NCI-H2227 treated with DMSO at 0.1 percent for 48 hours (cell line): ENCODE data around the gene TET3.

Experiments
- DNase-seq: peaks from one replicate; lab custom pipeline; 2025; lab: John Stamatoyannopoulos, UW

Gene TET3

GRCh38 chr2:74007121-74007520 lies 22.4 kb downstream of the TET3 start:
- DNase-seq = no peak

GRCh38 chr2:74007711-74008110 lies 23.0 kb downstream of the TET3 start:
- DNase-seq = no peak

- no peak for DNase-seq
Measured at GRCh38 chr2:74008761-74009395, 24.2 kb downstream of the TET3 start.

- DNase-seq = no peak
Measured at GRCh38 chr2:74009577-74009976, 24.9 kb downstream of the TET3 start.

GRCh38 chr2:74010087-74010541 lies 25.4 kb downstream of the TET3 start:
- no peak for DNase-seq

- no peak for DNase-seq
Measured at GRCh38 chr2:74011246-74011645, 26.5 kb downstream of the TET3 start.

- no peak for DNase-seq
Measured at GRCh38 chr2:74014813-74015212, 30.1 kb downstream of the TET3 start.

GRCh38 chr2:74017223-74017622 lies 32.5 kb downstream of the TET3 start:
- no peak for DNase-seq

GRCh38 chr2:74019516-74019915 lies 34.8 kb downstream of the TET3 start:
- DNase-seq = no peak

- DNase-seq = no peak
Measured at GRCh38 chr2:74020702-74021406, 36.1 kb downstream of the TET3 start.

- no peak for DNase-seq
Measured at GRCh38 chr2:74021407-74021755, 36.7 kb downstream of the TET3 start.

GRCh38 chr2:74024216-74024615 lies 39.5 kb downstream of the TET3 start:
- DNase-seq = no peak

GRCh38 chr2:74025971-74026612 lies 41.4 kb downstream of the TET3 start:
- no peak for DNase-seq

- DNase-seq = no peak
Measured at GRCh38 chr2:74026687-74027241, 42.1 kb downstream of the TET3 start.

GRCh38 chr2:74027496-74027895 lies 42.8 kb downstream of the TET3 start:
- DNase-seq = no peak

GRCh38 chr2:74028290-74028689 lies 43.6 kb downstream of the TET3 start:
- DNase-seq = no peak

- DNase-seq = no peak
Measured at GRCh38 chr2:74028741-74029140, 44.0 kb downstream of the TET3 start.

- DNase-seq = no peak
Measured at GRCh38 chr2:74029714-74030397, 45.1 kb downstream of the TET3 start.

- no peak for DNase-seq
Measured at GRCh38 chr2:74031221-74031620, 46.5 kb downstream of the TET3 start.

GRCh38 chr2:74031959-74032287 lies 47.2 kb downstream of the TET3 start:
- DNase-seq = no peak

GRCh38 chr2:74033375-74033774 lies 48.7 kb downstream of the TET3 start:
- no peak for DNase-seq
